Keratinocyte (primary cell): ENCODE results near the gene TMEM134. TPM values are rescaled to one million over a fixed set of nuclear protein-coding genes. Genes with fewer than 3 reads are reported as not detected.

Experiments used
- DNase-seq: peaks from one replicate; pipeline ENCODE4 v3.0.0-alpha.2; 2011; ENCODE audit warnings: low read depth, missing footprints, low spot score
- FAIRE-seq: peaks from 2 replicates; lab custom pipeline; 2011; peaks lifted over from hg19 to GRCh38; lab: Jason Lieb, UNC
- H2AFZ ChIP-seq: 2 replicates; pipeline ENCODE4 v1.6.0; 2012; ENCODE audit warnings: low read length, control low read depth, inconsistent platforms; ENCODE audit not compliant: control insufficient read depth
- H3K27ac ChIP-seq: 2 replicates; pipeline ENCODE4 v1.5.1; 2011; ENCODE audit warnings: low read length; ENCODE audit not compliant: control insufficient read depth, insufficient read depth
- H3K27me3 ChIP-seq: 3 replicates; pipeline ENCODE4 v1.6.0; 2011; ENCODE audit warnings: low read length; ENCODE audit not compliant: control insufficient read depth, insufficient read depth; ENCODE audit errors: extremely low read depth
- H3K36me3 ChIP-seq, 2 experiments: 2 replicates in 1 of 2; 3 replicates in 1 of 2; pipeline ENCODE4 v1.5.1; 2011; ENCODE audit warnings: low read length in 2 of 2, mild to moderate bottlenecking in 1 of 2; ENCODE audit not compliant: control insufficient read depth in 2 of 2, insufficient read depth in 2 of 2; ENCODE audit errors: extremely low read depth in 1 of 2
- H3K4me1 ChIP-seq: 3 replicates; pipeline ENCODE4 v1.5.1; 2011; ENCODE audit warnings: low read length; ENCODE audit not compliant: control insufficient read depth, insufficient read depth; ENCODE audit errors: extremely low read depth
- H3K4me2 ChIP-seq: 3 replicates; pipeline ENCODE4 v1.6.0; 2011; ENCODE audit warnings: low read depth, low read length; ENCODE audit not compliant: control insufficient read depth, insufficient read depth; ENCODE audit errors: extremely low read depth
- H3K4me3 ChIP-seq, 3 experiments: fragments of 200-600 bp in 1 of 3; sonication (generic) in 1 of 3; 2 replicates in 2 of 3; 3 replicates in 1 of 3; pipeline ENCODE4 v1.5.1; 2011 to 2016; ENCODE audit warnings: low read length in 3 of 3, mild to moderate bottlenecking in 3 of 3, control low read depth in 2 of 3, inconsistent platforms in 1 of 3, low read depth in 1 of 3, mixed read lengths in 1 of 3, mixed run types in 1 of 3, moderate library complexity in 1 of 3; ENCODE audit not compliant: control insufficient read depth in 2 of 3, insufficient read depth in 2 of 3; ENCODE audit errors: extremely low read depth in 1 of 3
- H3K79me2 ChIP-seq: 2 replicates; pipeline ENCODE4 v1.6.0; 2012; ENCODE audit warnings: low read length; ENCODE audit not compliant: control insufficient read depth, insufficient read depth
- H3K9ac ChIP-seq: 3 replicates; pipeline ENCODE4 v1.6.0; 2011; ENCODE audit warnings: low read length; ENCODE audit not compliant: control insufficient read depth, insufficient read depth; ENCODE audit errors: extremely low read depth
- H3K9me1 ChIP-seq: 3 replicates; pipeline ENCODE4 v1.6.0; 2011; ENCODE audit warnings: low read length; ENCODE audit not compliant: control insufficient read depth, insufficient read depth; ENCODE audit errors: extremely low read depth
- H3K9me3 ChIP-seq: 2 replicates; pipeline ENCODE4 v1.5.1; 2012; ENCODE audit warnings: low read depth, low read length; ENCODE audit not compliant: control insufficient read depth
- H4K20me1 ChIP-seq: 3 replicates; pipeline ENCODE4 v1.6.0; 2011; ENCODE audit warnings: low read length; ENCODE audit not compliant: control insufficient read depth, insufficient read depth; ENCODE audit errors: extremely low read depth
- CTCF ChIP-seq, 3 experiments: IDR thresholded peaks in 1 of 3; conservative IDR thresholded peaks in 1 of 3; optimal IDR thresholded peaks in 1 of 3; 2 replicates in 2 of 3; 3 replicates in 1 of 3; pipeline versions ENCODE3 to v1.5.1; 2011; ENCODE audit warnings: low read length in 3 of 3, mild to moderate bottlenecking in 3 of 3, moderate library complexity in 2 of 3, control low read depth in 1 of 3, inconsistent platforms in 1 of 3; ENCODE audit not compliant: insufficient read depth in 2 of 3; ENCODE audit errors: extremely low read depth in 1 of 3
- EZH2 ChIP-seq: IDR thresholded peaks from one replicate; pipeline ENCODE4 v1.6.1; 2012; ENCODE audit warnings: inconsistent platforms, mild to moderate bottlenecking, low read length, moderate library complexity
- dilution Hi-C: fragments of 300-500 bp; cut with MboI; formaldehyde crosslinking; loops from one replicate; pipeline ENCODE4 v1.7.0; 2020; ENCODE audit warnings: low sequenced_read_pairs; ENCODE audit not compliant: extremely low pct_ligation_motif_present
- polyA plus RNA-seq, 5 experiments: library from polyadenylated mRNA; depleted of rRNA in 3 of 5; stranded (reverse) in 3 of 5; stranded (forward) in 1 of 5; unstranded in 1 of 5; fragments of >200 nt; gene quantifications; 1 replicate in 1 of 5; 2 replicates in 3 of 5; 3 replicates in 1 of 5; pipeline versions ENCODE4 v1.2.1 to v1.2.3, GENCODE V29; 2011 to 2012; ENCODE audit warnings: missing spikeins in 2 of 5, low read depth in 1 of 5, low replicate concordance in 1 of 5

The TMEM134 gene
- polyA plus RNA-seq, 1 donor (not counting 4 experiments of a cell fraction or from before 2014, with no cell fraction given): 24.7 TPM

- Histone ChIP-seq H3K9me3 (no peaks in the 10 kb centered on the region), H3K4me1 (peaks cover under 1% of the 10 kb centered on the region), H3K79me2 (peaks cover 14% of the 10 kb centered on the region), H3K27me3 (no peaks in the 10 kb centered on the region), H3K4me3 (no peak overlapping the region), H4K20me1 (peaks cover 5% of the 10 kb centered on the region), H3K27ac (no peak overlapping the region), H3K4me2 (no peak overlapping the region), H2AFZ (no peak overlapping the region), H3K9ac (no peak overlapping the region), H3K9me1 (no peaks in the 10 kb centered on the region), H3K36me3 (peaks cover 37 to 40% of the 10 kb centered on the region in 2 experiments)
- FAIRE-seq: no peak
- TF ChIP-seq CTCF (optimal IDR thresholded peaks at IDR 0.05 in 1 of 3, IDR thresholded peaks at IDR 0.05 in 1 of 3, conservative IDR thresholded peaks at IDR 0.05 in 1 of 3; ENCODE audit: extremely low read depth in 1 of 3, insufficient read depth in 2 of 3, low read length in 3 of 3) (no peak), EZH2 (no peak)
- DNase-seq: no peak
- dilution Hi-C loops: no loop called here
Observed at GRCh38 chr11:67435031-67435726, 33.9 kb downstream of the TMEM134 start.

GRCh38 chr11:67434395-67434881, 34.6 kb downstream of the TMEM134 start:
- Histone ChIP-seq H3K9me3 (no peaks in the 10 kb centered on the region), H3K4me2 (no peak overlapping the region), H3K27ac (no peak overlapping the region), H3K27me3 (no peaks in the 10 kb centered on the region), H3K9ac (no peak overlapping the region), H3K9me1 (no peaks in the 10 kb centered on the region), H2AFZ (no peak overlapping the region), H3K79me2 (peaks cover 18% of the 10 kb centered on the region), H3K4me3 (no peak overlapping the region), H4K20me1 (peaks cover 5% of the 10 kb centered on the region), H3K36me3 (peaks cover 33 to 40% of the 10 kb centered on the region in 2 experiments), H3K4me1 (peaks cover 8% of the 10 kb centered on the region)
- DNase-seq (no peak), FAIRE-seq (no peak)
- dilution Hi-C loops: no loop called here
- TF ChIP-seq CTCF (optimal IDR thresholded peaks at IDR 0.05 in 1 of 3, IDR thresholded peaks at IDR 0.05 in 1 of 3, conservative IDR thresholded peaks at IDR 0.05 in 1 of 3; ENCODE audit: extremely low read depth in 1 of 3, insufficient read depth in 2 of 3, low read length in 3 of 3) (no peak), EZH2 (no peak)
